Pancreas (tissue), 10 donors: ENCODE results near the gene THRAP3. TPM values are rescaled to one million over a fixed set of nuclear protein-coding genes. Genes with fewer than 3 reads are reported as not detected.
A peak's percentile ranks its signal among the peaks of the same experiment; 100 is the strongest.

Experiments
- ATAC-seq, 4 donors: fragments of 200-7000 bp; cut with Tn5 transposase; one replicate each; pipeline versions ENCODE4 v1.8.0 to v1.9.1; 2020; ENCODE audit warnings: mild to moderate bottlenecking in 4 of 4, moderate library complexity in 4 of 4
- DNase-seq, 6 donors: peaks; one replicate each; pipeline ENCODE4 v3.0.0-alpha.2; 2020
- FAIRE-seq: peaks from 2 replicates; lab custom pipeline; 2012; peaks lifted over from hg19 to GRCh38; lab: Jason Lieb, UNC
- H3K27ac ChIP-seq, 4 donors: fragments of 200-600 bp; sonication (generic); 1 replicate in 3 of 4; 2 replicates in 1 of 4; pipeline versions ENCODE4 v1.5.0 to v1.8.0; 2020
- H3K27me3 ChIP-seq, 4 donors: fragments of 200-600 bp; one replicate each; pipeline ENCODE4 v1.8.0; 2021
- H3K36me3 ChIP-seq, 3 donors: fragments of 200-600 bp; sonication (generic) in 1 of 3; one replicate each; pipeline versions ENCODE4 v1.5.0 to v1.8.0; 2020 to 2021
- H3K4me1 ChIP-seq, 3 donors: fragments of 200-600 bp; one replicate each; pipeline ENCODE4 v1.8.0; 2021
- H3K4me3 ChIP-seq, 4 donors: fragments of 200-600 bp; sonication (generic) in 2 of 4; one replicate each; pipeline versions ENCODE4 v1.5.0 to v1.8.0; 2020 to 2021
- H3K9me3 ChIP-seq, 4 donors: fragments of 200-600 bp; one replicate each; pipeline ENCODE4 v1.8.0; 2021
- CTCF ChIP-seq, 4 donors: fragments of 200-600 bp; sonication (generic) in 3 of 4; IDR thresholded peaks; one replicate each; pipeline versions ENCODE4 v1.5.0 to v1.8.0; 2021; ENCODE audit warnings: antibody characterized with exemption in 4 of 4
- WGBS, 2 donors: extraction: QIAGEN DNeasy Blood & Tissue Kit; methylation state at CpG; one replicate each; pipeline ENCODE4 v1.1.7; 2013; 5-methylcytosine and 5-hydroxymethylcytosine counted together
- intact Hi-C, 3 donors: fragments of 100-400 bp; cut with DNase I; formaldehyde crosslinking; loops; one replicate each; pipeline versions ENCODE4 v1.11.1 to v1.14.2; 2022
- polyA plus RNA-seq, 2 donors: library from polyadenylated mRNA; stranded (reverse); fragments of 200-250 nt; gene quantifications; one replicate each; pipeline ENCODE4 v1.2.3, GENCODE V29; 2013
- total RNA-seq, 6 donors: library from RNA; stranded (reverse); fragmentation: NEBNext Ultra II Directional in 4 of 6; extraction: Animal tissue kit (Norgen Biotek cat#: 25700) in 4 of 6; gene quantifications; one replicate each; pipeline versions ENCODE4 v1.2.1 to v1.2.4, GENCODE V29; 2021 to 2023
- donor health status: healthy with polysubstance abuse.
- donor health status: DM: no; HTN: no; CAD: no; lungs with moderate emphysema.
- donor health status: DM: no; HTN: no; CAD: no.
- donor health status: control.
- donor health status: control.
- donor health status: Bipolar disorder and iron deficiency.
- donor health status: DM: yes; HTN: yes; CAD: no.
- donor health status: DM: no; HTN: no; CAD: no.
- donor health status: DM: no; HTN: no; CAD: no.
- donor health status: DM: yes; HTN: yes; CAD: no.

THRAP3 gene
- total and polyA plus RNA-seq, 8 donors = 17.0 to 54.7 (median 29.9) TPM

- Histone ChIP-seq H3K27me3 (no peaks in the 10 kb centered on the region), H3K9me3 (no peaks in the 10 kb centered on the region), H3K4me1 (peaks cover 0 to 26% (median 12%) of the 10 kb centered on the region in 3 donors), H3K36me3 (no peaks in the 10 kb centered on the region), H3K4me3 (no peak overlapping the region), H3K27ac (peak overlapping the region; percentile 45 to 68 (median 66))
- ATAC-seq (no peak), DNase-seq (no peak), FAIRE-seq (no peak)
- WGBS, 2 donors = 85 to 90% methylated on average over 3 of the region's 3 CpGs
- intact Hi-C loops = no loop called here
- TF ChIP-seq CTCF (IDR thresholded peaks at IDR 0.05) = no peak
Observed at GRCh38 chr1:36203027-36203553, 21.2 kb upstream of the THRAP3 start.

GRCh38 chr1:36203554-36204346 lies 20.5 kb upstream of the THRAP3 start:
- TF ChIP-seq CTCF (IDR thresholded peaks at IDR 0.05) = no peak
- Histone ChIP-seq H3K4me1 (peaks cover 0 to 26% (median 12%) of the 10 kb centered on the region in 3 donors), H3K4me3 (no peak overlapping the region), H3K27ac (peak overlapping the region; percentile 45 to 68 (median 66)), H3K9me3 (no peaks in the 10 kb centered on the region), H3K36me3 (no peaks in the 10 kb centered on the region), H3K27me3 (no peaks in the 10 kb centered on the region)
- intact Hi-C loops = no loop called here
- WGBS, 2 donors = 36 to 46% methylated on average over 10 of the region's 10 CpGs
- ATAC-seq = peak; percentile 36 to 69 (median 62)
- no peak for FAIRE-seq
- DNase-seq = peak in 5 of 6 donors; percentile 30 to 66 (median 54)

- FAIRE-seq (no peak), ATAC-seq (no peak), DNase-seq (peak in 2 of 6 donors; percentile 35 to 52)
- Histone ChIP-seq H3K9me3 (no peaks in the 10 kb centered on the region), H3K36me3 (no peaks in the 10 kb centered on the region), H3K4me1 (peaks cover 0 to 26% (median 12%) of the 10 kb centered on the region in 3 donors), H3K27ac (peak overlapping the region in 3 of 4 donors; percentile 64 to 68 (median 67)), H3K4me3 (no peak overlapping the region), H3K27me3 (no peaks in the 10 kb centered on the region)
- WGBS, 2 donors = 65 to 75% methylated on average over 6 of the region's 6 CpGs
- intact Hi-C loops = no loop called here
- TF ChIP-seq CTCF (IDR thresholded peaks at IDR 0.05) = no peak
Observed at GRCh38 chr1:36204347-36204909, 19.8 kb upstream of the THRAP3 start.

- Histone ChIP-seq H3K4me3 (no peak overlapping the region), H3K4me1 (peaks cover 0 to 20% (median 7%) of the 10 kb centered on the region in 3 donors), H3K27ac (no peak overlapping the region), H3K27me3 (no peaks in the 10 kb centered on the region), H3K36me3 (no peaks in the 10 kb centered on the region), H3K9me3 (no peaks in the 10 kb centered on the region)
- no peak for ATAC-seq
- FAIRE-seq = no peak
- no peak for TF ChIP-seq CTCF (IDR thresholded peaks at IDR 0.05)
- peak in 1 of 6 donors; percentile 1 for DNase-seq
- WGBS, 2 donors = 92 to 93% methylated on average over 3 of the region's 3 CpGs
- intact Hi-C loops = no loop called here
Observed at GRCh38 chr1:36206323-36206858, 17.9 kb upstream of the THRAP3 start.
